Smooth muscle cell of bladder (primary cell): ENCODE results near the gene SAYSD1. TPM values are rescaled to one million over a fixed set of nuclear protein-coding genes. Genes with fewer than 3 reads are reported as not detected.

ENCODE experiments used
- total RNA-seq: library from RNA; depleted of rRNA; stranded (reverse); fragments of >200 nt; gene quantifications from 2 replicates; pipeline ENCODE4 v1.2.3, GENCODE V29; 2014

The SAYSD1 gene
- 8.7 and 15.3 TPM in 2 replicates for total RNA-seq

GRCh38 chr6:39114704-39115599 lies at the start of gene SAYSD1:
Gene SAYSD1, minus strand, starts transcription at chr6:39115186. Its CDS starts 97 bp downstream, at chr6:39115089.

Other genes starting within 250 kb of the SAYSD1 start
- gene GLP1R, start 66.4 kb downstream of the SAYSD1 start, total RNA-seq = not detected in 2 replicates
- not detected in 2 replicates for gene KCNK5, start 114.3 kb upstream of the SAYSD1 start, total RNA-seq
- gene KCNK17, start 199.2 kb upstream of the SAYSD1 start, total RNA-seq = not detected in 2 replicates
- not detected in 2 replicates for gene KCNK16, start 207.5 kb upstream of the SAYSD1 start, total RNA-seq